Measurements from ENCODE around the gene ZNF200. TPM values are rescaled to one million over a fixed set of nuclear protein-coding genes. Genes with fewer than 3 reads are reported as not detected.

ZNF200 gene
- total RNA-seq, 4 donors from 2014 or later: 8.6 to 13.0 (median 10.0) TPM

DNA sequence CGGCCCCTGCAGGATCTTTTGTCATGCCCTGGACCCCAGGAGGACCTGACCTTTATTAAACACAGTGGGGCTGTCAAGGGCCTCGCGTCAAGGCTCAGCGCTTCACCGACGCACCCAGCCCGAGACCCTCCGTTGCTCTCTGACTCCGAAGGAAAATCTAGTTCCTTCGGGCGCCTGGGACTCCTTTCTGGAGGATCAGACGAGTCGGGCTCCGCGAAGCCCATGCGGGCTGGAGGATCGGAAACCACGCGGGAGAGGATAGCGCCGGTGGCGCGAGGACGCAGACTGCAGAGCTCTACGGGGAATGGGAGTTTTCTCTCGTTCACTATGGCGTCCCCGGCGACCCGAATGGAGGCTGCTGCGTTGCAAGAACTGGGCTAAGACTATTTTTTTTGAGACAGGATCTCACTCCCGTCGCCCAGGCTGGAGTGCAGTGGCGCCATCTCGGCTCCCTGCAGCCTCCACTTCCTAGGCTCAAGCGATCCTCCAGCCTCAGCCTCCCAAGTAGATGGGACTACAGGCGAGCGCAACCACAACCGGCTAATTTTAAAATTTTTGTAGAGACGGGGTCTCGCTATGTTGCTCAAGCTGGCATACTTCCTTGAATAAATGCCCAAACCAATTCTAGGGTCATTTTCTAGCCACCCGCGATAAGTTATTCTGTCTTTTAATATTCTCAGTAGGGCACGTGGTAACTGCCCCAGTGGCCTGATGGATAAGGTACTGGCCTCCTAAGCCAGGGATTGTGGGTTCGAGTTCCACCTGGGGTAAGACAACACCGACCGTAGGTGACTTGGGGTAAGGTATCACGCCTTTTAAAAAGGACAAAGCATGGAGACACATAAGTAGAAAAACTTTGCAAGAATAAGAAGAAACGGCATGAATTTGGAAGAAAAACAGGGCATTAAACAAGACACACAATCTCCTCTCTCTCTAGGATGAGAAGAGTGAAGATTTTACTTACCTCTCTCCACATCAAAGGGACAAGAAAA is 41.4 kb downstream of the ZNF200 start:
- Histone ChIP-seq H3K4me1 (peaks cover 0 to 15% (median 4%) of the 10 kb centered on the region in 4 donors), H3K27me3 (peaks cover 3 to 46% of the 10 kb centered on the region in 2 donors), H3K36me3 (no peaks in the 10 kb centered on the region), H3K4me3 (no peak overlapping the region), H3K9me3 (no peaks in the 10 kb centered on the region), H3K27ac (no peak overlapping the region)
- DNase-seq: no peak
- no peak for TF ChIP-seq POLR2A (IDR thresholded peaks at IDR 0.05)
- TF ChIP-seq, protein P1, sequence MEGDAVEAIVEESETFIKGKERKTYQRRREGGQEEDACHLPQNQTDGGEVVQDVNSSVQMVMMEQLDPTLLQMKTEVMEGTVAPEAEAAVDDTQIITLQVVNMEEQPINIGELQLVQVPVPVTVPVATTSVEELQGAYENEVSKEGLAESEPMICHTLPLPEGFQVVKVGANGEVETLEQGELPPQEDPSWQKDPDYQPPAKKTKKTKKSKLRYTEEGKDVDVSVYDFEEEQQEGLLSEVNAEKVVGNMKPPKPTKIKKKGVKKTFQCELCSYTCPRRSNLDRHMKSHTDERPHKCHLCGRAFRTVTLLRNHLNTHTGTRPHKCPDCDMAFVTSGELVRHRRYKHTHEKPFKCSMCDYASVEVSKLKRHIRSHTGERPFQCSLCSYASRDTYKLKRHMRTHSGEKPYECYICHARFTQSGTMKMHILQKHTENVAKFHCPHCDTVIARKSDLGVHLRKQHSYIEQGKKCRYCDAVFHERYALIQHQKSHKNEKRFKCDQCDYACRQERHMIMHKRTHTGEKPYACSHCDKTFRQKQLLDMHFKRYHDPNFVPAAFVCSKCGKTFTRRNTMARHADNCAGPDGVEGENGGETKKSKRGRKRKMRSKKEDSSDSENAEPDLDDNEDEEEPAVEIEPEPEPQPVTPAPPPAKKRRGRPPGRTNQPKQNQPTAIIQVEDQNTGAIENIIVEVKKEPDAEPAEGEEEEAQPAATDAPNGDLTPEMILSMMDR (IDR thresholded peaks at IDR 0.05): no peak

DNA sequence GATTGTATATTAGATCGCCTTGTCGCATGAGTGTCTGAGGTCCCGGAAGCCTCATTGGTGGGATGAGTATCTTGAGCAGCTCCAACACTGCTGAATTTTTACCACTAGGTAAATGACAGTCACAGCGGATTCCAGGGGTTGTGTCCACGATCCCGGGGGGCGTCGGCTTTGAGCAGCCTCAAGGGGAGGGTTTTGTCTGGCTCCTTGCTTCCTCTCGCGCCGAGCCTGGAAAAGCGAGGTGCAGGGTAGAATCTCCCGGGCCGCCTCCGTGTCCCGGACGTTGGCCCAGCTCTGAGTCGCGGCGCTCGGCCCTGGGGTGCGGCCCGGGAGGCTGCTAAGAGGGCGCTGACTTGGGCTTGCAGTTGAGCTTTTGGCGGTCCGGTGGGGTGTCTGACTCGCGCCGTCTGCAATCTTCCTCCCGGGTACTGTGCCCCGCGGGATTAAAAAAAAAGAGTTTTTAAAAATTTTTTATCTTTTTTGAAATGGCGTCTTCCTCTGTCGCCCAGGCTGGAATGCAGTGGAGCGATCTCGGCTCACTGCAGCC is 42.4 kb downstream of the ZNF200 start:
- H3K27me3 ChIP-seq: peaks cover 3 to 51% of the 10 kb centered on the region in 2 donors
- no peak for DNase-seq
- no peak overlapping the region for H3K4me3 ChIP-seq
- H3K4me1 ChIP-seq: peaks cover 4 to 20% (median 5%) of the 10 kb centered on the region in 4 donors
- H3K9me3 ChIP-seq: no peaks in the 10 kb centered on the region
- H3K36me3 ChIP-seq: no peaks in the 10 kb centered on the region
- no peak for TF ChIP-seq POLR2A (IDR thresholded peaks at IDR 0.05)
- TF ChIP-seq, protein P1 (IDR thresholded peaks at IDR 0.05): no peak
- no peak overlapping the region for H3K27ac ChIP-seq

GRCh38 chr16:3190949-3191353 is 44.0 kb downstream of the ZNF200 start:
- no peak for DNase-seq
- Histone ChIP-seq H3K4me3 (no peak overlapping the region), H3K36me3 (no peaks in the 10 kb centered on the region), H3K27me3 (peaks cover 3 to 55% of the 10 kb centered on the region in 2 donors), H3K27ac (no peak overlapping the region), H3K4me1 (peaks cover 4 to 20% (median 5%) of the 10 kb centered on the region in 4 donors), H3K9me3 (no peaks in the 10 kb centered on the region)
- no peak for TF ChIP-seq POLR2A (IDR thresholded peaks at IDR 0.05)
- TF ChIP-seq, protein P1 (IDR thresholded peaks at IDR 0.05): no peak

DNA sequence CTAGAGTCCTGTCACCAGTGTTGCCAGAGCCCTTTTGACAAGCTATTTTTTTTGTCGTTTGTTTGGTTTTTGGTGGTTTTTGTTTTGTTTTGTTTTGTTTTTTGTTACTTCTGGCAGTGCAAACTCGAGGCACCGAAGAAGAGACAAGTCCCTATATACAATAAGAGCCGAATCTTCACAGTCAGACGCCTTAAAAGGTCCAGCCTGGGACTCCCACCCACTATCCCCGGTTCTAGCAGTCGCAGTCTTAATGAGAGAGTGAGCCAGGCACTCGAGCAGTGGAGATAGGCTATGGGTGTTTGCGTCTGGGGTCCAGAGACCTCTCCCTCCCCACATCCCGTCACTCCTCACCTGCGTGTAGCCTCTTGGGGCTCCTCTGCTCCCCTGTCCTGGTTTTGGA is 45.1 kb downstream of the ZNF200 start:
- peak in 1 of 3 donors; percentile 16 for DNase-seq
- Histone ChIP-seq H3K36me3 (no peaks in the 10 kb centered on the region), H3K27ac (no peak overlapping the region), H3K27me3 (peaks cover 3 to 55% of the 10 kb centered on the region in 2 donors), H3K4me1 (peaks cover 4 to 20% (median 5%) of the 10 kb centered on the region in 4 donors), H3K4me3 (no peak overlapping the region), H3K9me3 (no peaks in the 10 kb centered on the region)
- no peak for TF ChIP-seq POLR2A (IDR thresholded peaks at IDR 0.05)
- TF ChIP-seq, protein P1 (IDR thresholded peaks at IDR 0.05): no peak

DNA sequence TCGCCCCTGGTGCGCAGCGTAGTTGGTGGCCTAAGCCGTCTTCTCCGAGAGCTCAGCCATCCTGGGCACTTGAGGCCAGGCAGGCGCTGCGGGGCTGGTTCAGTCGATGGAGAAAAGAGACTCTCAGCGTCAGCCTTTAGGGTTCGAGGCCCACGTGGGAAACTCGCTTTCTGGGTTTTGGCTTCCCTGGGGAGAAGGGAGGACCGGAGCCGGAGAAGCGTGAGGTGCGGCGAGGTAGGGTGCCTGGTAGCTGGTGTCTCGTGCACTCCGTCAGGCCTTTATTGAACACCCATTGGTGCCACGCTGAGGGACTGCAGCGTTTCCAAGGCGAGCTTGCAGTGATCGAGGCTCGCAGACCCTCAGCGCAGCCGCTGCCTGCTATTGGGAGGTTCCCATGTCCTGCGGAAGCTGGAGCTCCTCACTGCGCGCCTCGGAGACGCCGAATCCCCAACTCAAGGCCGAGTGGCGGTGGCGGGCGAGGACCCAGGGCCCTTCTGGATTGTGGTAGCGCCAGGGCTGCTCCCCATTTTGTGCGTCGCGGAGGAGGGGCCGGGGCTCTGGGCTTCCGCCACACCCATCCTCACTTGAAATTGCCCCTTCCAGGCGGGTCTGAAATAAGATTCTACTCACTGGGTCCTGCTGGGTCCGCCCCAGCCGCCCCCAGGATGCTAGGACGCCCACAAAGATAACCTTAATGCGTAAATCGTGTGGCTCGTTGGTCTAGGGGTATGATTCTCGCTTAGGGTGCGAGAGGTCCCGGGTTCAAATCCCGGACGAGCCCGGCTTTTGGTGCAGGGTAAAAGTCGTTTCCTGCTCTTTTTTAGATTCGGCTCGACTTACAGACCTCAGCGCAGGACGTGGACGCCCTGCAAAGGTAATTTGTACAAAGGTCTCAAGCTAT is 45.8 kb downstream of the ZNF200 start:
- H3K27ac ChIP-seq: no peak overlapping the region
- peak in 1 of 3 donors; percentile 24 for DNase-seq
- H3K27me3 ChIP-seq: peaks cover 3 to 62% of the 10 kb centered on the region in 2 donors
- no peaks in the 10 kb centered on the region for H3K9me3 ChIP-seq
- peak overlapping the region in 2 of 4 donors; percentile 19 to 21 for H3K4me3 ChIP-seq
- peaks cover 4 to 20% (median 5%) of the 10 kb centered on the region in 4 donors for H3K4me1 ChIP-seq
- H3K36me3 ChIP-seq: no peaks in the 10 kb centered on the region
- TF ChIP-seq, protein P1 (IDR thresholded peaks at IDR 0.05): no peak
- no peak for TF ChIP-seq POLR2A (IDR thresholded peaks at IDR 0.05)
